ENCODE data around the gene MCF2.
"Not testable (repeated sequence)": the region's sequence is repeated elsewhere in the genome, so short reads cannot be mapped to it uniquely, and the experiment has no call there.

MCF2 gene, protein sequence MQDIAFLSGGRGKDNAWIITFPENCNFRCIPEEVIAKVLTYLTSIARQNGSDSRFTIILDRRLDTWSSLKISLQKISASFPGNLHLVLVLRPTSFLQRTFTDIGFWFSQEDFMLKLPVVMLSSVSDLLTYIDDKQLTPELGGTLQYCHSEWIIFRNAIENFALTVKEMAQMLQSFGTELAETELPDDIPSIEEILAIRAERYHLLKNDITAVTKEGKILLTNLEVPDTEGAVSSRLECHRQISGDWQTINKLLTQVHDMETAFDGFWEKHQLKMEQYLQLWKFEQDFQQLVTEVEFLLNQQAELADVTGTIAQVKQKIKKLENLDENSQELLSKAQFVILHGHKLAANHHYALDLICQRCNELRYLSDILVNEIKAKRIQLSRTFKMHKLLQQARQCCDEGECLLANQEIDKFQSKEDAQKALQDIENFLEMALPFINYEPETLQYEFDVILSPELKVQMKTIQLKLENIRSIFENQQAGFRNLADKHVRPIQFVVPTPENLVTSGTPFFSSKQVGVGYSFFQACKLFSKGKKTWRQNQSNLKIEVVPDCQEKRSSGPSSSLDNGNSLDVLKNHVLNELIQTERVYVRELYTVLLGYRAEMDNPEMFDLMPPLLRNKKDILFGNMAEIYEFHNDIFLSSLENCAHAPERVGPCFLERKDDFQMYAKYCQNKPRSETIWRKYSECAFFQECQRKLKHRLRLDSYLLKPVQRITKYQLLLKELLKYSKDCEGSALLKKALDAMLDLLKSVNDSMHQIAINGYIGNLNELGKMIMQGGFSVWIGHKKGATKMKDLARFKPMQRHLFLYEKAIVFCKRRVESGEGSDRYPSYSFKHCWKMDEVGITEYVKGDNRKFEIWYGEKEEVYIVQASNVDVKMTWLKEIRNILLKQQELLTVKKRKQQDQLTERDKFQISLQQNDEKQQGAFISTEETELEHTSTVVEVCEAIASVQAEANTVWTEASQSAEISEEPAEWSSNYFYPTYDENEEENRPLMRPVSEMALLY

GRCh38 chrX:139708067-139708466 is at the start of gene MCF2:
Gene MCF2 (minus strand): TSS chrX:139708167. CDS start chrX:139651744, 56,423 bp downstream.
- DNase-seq (ENCODE audit: low read depth, low spot score), result no peak

DNA sequence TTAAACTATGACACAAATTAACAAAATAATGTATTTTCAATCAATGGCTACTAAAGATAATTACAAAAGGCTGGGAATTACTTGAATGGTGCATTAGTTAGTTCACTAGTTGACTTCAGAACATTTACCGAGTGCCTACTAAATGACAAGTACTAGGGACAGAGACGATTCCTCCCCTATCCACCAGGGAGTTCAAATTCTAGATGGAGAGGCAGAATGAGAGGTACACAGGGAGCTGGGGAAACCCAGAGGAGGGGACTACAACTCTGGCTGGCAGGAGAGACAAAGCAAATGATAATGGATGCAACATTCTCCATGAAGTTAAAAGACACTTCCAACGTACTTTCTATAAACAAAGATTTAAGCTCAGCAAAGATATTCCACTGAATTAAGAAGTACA is 43.1 kb upstream of the MCF2 start:
- no peak for DNase-seq (ENCODE audit: low read depth, low spot score)

GRCh38 chrX:139750390-139750789 is 42.4 kb upstream of the MCF2 start:
- DNase-seq (ENCODE audit: low read depth, low spot score), result no peak

GRCh38 chrX:139739138-139739537 is 31.2 kb upstream of the MCF2 start:
- DNase-seq (ENCODE audit: low read depth, low spot score), result no peak

- no peak for DNase-seq (ENCODE audit: low read depth, low spot score)
Measured at GRCh38 chrX:139738581-139738980, 30.6 kb upstream of the MCF2 start.

- DNase-seq (ENCODE audit: low read depth, low spot score), result no peak
Measured at GRCh38 chrX:139736151-139736550, 28.2 kb upstream of the MCF2 start.

GRCh38 chrX:139734996-139735395 is 27.0 kb upstream of the MCF2 start:
- DNase-seq (ENCODE audit: low read depth, low spot score), result no peak

DNA sequence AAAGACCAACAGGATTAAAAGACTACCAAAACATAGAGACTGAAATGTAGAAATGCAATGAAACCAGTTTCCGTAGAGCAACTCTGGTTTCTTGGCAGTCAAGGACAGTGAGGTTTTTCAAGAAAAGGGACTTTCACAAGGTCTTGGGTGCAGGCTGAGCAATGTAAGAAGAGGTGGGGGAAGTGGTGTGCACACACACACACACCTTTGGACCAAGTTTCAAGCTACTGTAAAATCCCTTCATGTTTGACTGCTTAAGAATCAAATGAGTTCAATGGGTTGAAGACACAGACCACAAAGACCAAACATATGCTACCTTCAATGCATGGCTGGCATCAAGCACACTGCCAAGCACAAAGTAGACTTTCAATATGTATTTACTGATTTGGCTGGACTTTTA is 17.8 kb upstream of the MCF2 start:
- no peak for DNase-seq (ENCODE audit: low read depth, low spot score)

DNA sequence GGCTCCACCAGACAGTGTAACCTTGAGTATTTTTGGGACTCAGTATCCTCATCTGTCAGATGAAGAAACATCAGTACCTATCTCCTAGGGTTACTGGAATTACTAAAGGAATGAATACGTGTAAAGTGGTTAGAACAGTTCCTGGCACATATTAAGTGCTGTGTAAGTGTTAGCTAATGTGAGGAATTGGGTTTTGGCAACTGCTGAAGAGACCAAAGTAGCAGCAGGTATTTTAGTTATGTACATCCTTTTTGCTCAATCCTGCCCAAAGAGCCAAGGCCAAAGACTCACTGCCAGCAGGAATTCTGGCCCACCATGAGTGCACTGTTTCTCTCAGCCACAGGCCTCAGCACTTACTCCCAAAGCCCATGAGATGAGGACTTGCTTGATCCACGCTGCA is 16.7 kb upstream of the MCF2 start:
- DNase-seq (ENCODE audit: low read depth, low spot score), result no peak

GRCh38 chrX:139720979-139721378 is 13.0 kb upstream of the MCF2 start:
- DNase-seq (ENCODE audit: low read depth, low spot score), result no peak

GRCh38 chrX:139720136-139720535 is 12.2 kb upstream of the MCF2 start:
- no peak for DNase-seq (ENCODE audit: low read depth, low spot score)

- no peak for DNase-seq (ENCODE audit: low read depth, low spot score)
Measured at GRCh38 chrX:139702658-139703057, 5.3 kb downstream of the MCF2 start.

DNA sequence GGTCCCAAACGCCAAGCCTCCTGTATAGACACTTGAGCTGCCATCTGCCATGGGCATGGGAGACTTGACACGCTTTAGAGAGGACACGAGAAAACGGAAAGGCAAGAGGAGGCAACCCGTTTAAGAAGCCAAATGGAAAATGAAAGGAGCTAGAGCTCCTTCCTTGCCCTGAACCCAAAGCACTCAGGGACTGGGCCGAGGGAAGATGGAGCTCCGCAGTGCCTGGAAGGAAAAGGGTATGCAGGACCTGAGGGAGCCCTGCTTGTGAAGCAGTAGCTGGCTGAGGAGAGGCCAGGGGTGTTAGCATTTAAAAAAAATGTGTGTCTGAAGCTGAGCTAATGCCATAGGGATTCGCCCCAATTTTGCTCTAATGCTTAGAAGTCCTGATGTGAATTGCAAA is 15.1 kb downstream of the MCF2 start:
- DNase-seq (ENCODE audit: low read depth, low spot score), result no peak

GRCh38 chrX:139692506-139692849 is 15.5 kb downstream of the MCF2 start:
- DNase-seq (ENCODE audit: low read depth, low spot score), result no peak

DNA sequence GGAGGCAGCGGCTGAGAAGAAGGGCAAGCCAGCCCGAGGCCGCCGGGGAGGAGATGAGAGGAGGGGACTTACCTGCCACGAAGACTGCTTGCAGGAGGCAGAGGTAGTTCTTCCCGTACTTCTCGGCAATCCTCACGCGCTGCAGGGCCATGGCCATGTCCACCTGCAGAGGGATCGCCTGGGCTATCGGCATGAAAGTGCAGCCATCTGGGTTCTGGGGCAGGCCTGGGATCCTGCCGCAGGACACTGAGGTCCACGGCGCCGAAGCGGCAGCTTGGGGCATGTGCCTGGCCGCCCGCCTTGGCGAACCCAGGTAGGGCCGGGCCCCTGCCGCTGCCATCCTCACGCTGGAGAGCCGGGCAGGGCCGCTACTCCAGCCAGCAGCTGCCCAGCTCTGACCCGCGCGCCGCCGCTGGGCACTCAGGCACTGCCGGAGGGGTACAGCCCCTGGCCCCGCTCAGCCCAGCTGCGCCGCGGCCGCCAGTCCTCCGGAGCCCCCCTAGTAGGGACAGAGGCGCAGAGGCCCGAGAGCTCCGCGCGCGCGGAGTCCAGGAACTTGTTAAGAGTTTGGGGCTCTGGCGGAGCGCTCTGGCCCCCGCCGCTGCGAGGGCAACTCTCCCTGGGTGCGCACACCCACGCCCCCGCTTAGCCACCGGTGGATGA is 16.0 kb downstream of the MCF2 start:
- no peak for DNase-seq (ENCODE audit: low read depth, low spot score)

DNA sequence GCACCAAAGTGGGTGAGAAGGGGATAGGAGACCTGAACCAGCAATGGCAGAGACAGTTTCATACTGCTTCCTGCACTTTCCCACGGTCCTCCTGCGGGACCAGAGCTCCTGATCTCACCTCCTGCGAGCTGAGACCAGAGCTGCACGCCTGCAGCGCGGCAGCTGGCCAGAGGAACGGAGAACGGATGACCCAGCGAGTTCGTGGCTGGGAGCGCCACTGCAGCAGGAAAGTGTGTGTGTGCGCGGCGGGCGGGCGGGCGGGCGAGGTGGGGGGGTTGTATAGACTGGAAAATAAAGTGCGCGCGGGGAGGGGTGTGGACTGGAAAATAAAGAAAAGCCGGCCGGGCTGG is 16.5 kb downstream of the MCF2 start:
- DNase-seq (ENCODE audit: low read depth, low spot score), result no peak

- not testable (repeated sequence) for DNase-seq (ENCODE audit: low read depth, low spot score)
Measured at GRCh38 chrX:139685175-139685574, 22.8 kb downstream of the MCF2 start.

DNA sequence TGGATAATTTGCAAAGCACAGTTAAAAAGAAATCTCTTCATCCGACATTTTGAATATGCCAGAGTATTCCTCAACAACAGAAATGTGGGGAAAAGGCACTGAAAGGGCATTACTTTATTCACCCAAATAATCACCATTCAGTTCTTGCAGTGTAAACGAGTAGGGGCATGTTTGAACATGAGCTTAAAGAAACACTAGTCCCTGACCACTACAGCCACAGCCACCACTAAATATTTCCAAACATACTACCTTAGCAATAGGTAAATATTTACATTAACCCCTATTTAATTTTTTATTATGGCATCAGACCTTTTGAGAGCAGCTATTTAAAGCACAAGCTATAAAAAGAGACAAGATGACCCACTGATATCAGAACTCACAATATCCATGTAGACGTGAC is 27.6 kb downstream of the MCF2 start:
- no peak for DNase-seq (ENCODE audit: low read depth, low spot score)

DNA sequence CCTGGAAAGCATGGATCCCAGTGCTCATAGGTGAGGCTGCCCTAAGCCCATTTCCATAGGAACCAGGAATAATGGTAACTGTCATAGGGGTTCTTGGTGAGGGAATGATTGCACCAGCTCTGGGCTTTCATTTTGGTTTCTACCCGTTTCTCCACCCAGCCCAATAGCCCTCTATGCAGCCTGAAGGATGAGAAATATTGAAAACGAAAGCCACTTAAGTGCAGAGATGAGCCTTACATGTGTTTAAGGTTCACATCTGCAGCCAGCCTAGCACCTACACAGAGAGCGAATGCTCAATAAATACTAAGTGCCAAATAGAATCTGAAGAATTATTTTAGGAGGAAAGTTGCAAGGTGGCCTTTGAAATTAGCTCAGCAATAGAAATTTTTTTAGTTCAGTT is 60.4 kb downstream of the MCF2 start:
- DNase-seq (ENCODE audit: low read depth, low spot score), result no peak

GRCh38 chrX:139642241-139642927 is 65.6 kb downstream of the MCF2 start:
- DNase-seq (ENCODE audit: low read depth, low spot score), result no peak

- no peak for DNase-seq (ENCODE audit: low read depth, low spot score)
Measured at GRCh38 chrX:139640259-139640658, 67.7 kb downstream of the MCF2 start.

DNA sequence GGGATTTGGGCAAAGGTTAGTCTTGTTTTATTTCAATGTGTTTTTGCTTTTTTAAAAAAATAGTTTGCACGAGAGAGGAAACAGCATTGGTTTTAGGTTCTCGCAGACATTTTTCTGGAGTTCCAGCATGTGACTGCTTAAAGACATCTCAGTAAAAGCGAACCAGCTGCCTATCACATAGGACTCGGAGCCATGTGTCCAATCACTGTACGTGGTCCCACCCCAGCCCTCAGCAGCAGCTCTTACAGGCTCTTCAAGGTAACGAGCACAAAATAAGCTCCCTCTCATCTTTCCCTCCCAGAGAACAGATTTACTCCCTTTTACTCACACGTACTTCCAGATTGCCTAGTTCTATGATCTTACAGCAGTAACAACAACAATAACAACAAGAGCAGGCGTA is 68.7 kb downstream of the MCF2 start:
- DNase-seq (ENCODE audit: low read depth, low spot score), result no peak

All from smooth muscle cell of the brain vasculature (primary cell).